Erythroblast (primary cell): Measurements from ENCODE around the gene WDFY4.

ENCODE experiments used
- DNase-seq, 2 experiments: peaks; one replicate each; lab custom pipeline; 2025; lab: John Stamatoyannopoulos, UW
- GATA1 ChIP-seq: IDR thresholded peaks from 2 replicates; pipeline ENCODE4 v1.6.1; 2011; ENCODE audit warnings: low read depth, mild to moderate bottlenecking, control low read depth, low read length, moderate library complexity
- POLR2A ChIP-seq: IDR thresholded peaks from 2 replicates; pipeline ENCODE4 v1.6.1; 2011; ENCODE audit warnings: mild to moderate bottlenecking, low read length

Gene WDFY4

GRCh38 chr10:48701139-48701901 lies 16.6 kb downstream of the WDFY4 start:
- DNase-seq: peak in 1 of 2 experiments; percentile 12
- no peak for TF ChIP-seq GATA1
- no peak for TF ChIP-seq POLR2A

GRCh38 chr10:48701941-48702340 lies 17.3 kb downstream of the WDFY4 start:
- TF ChIP-seq POLR2A (no peak), GATA1 (no peak)
- DNase-seq: peak; percentile 13 to 54

- TF ChIP-seq GATA1 (no peak), POLR2A (no peak)
- no peak for DNase-seq
Measured at GRCh38 chr10:48703531-48704122, 19.0 kb downstream of the WDFY4 start.

- TF ChIP-seq POLR2A: no peak
- no peak for TF ChIP-seq GATA1
- DNase-seq: no peak
Measured at GRCh38 chr10:48704156-48704555, 19.5 kb downstream of the WDFY4 start.

GRCh38 chr10:48705401-48705938 lies 20.8 kb downstream of the WDFY4 start:
- TF ChIP-seq GATA1 (no peak), POLR2A (no peak)
- DNase-seq: no peak

GRCh38 chr10:48707472-48707871 lies 22.8 kb downstream of the WDFY4 start:
- no peak for DNase-seq
- no peak for TF ChIP-seq GATA1

GRCh38 chr10:48708144-48708543 lies 23.5 kb downstream of the WDFY4 start:
- TF ChIP-seq GATA1: no peak
- no peak for TF ChIP-seq POLR2A
- no peak for DNase-seq

- DNase-seq: no peak
- TF ChIP-seq GATA1 (no peak), POLR2A (no peak)
Measured at GRCh38 chr10:48710647-48711275, 26.1 kb downstream of the WDFY4 start.

- TF ChIP-seq POLR2A: no peak
- DNase-seq: no peak
Measured at GRCh38 chr10:48711830-48712229, 27.2 kb downstream of the WDFY4 start.

GRCh38 chr10:48714088-48714487 lies 29.4 kb downstream of the WDFY4 start:
- no peak for DNase-seq
- TF ChIP-seq POLR2A (no peak), GATA1 (no peak)

- no peak for TF ChIP-seq GATA1
- no peak for TF ChIP-seq POLR2A
- DNase-seq: no peak
Measured at GRCh38 chr10:48716416-48716815, 31.7 kb downstream of the WDFY4 start.

- no peak for TF ChIP-seq GATA1
- TF ChIP-seq POLR2A: no peak
- no peak for DNase-seq
Measured at GRCh38 chr10:48720611-48721010, 35.9 kb downstream of the WDFY4 start.

- TF ChIP-seq POLR2A: no peak
- no peak for TF ChIP-seq GATA1
Measured at GRCh38 chr10:48722153-48723145, 37.8 kb downstream of the WDFY4 start.

More at GRCh38 chr10:48722153-48723145, 37.8 kb downstream of the WDFY4 start:
- no peak for DNase-seq
